Activated CD8-positive, alpha-beta memory T cell treated with anti-CD3 and anti-CD28 coated beads, Interleukin-2, amount 50 U/mL, for 4 hours (primary cell): Measurements from ENCODE around the gene CTAGE15.
"Not testable (repeated sequence)": the region's sequence is repeated elsewhere in the genome, so short reads cannot be mapped to it uniquely, and the experiment has no call there.

Experiments used
- DNase-seq: peaks from one replicate; pipeline ENCODE4 v3.0.0-alpha.2; 2020

CTAGE15 gene

GRCh38 chr7:143571501-143571900 is at the start of gene CTAGE15:
Gene CTAGE15, plus strand, starts transcription at chr7:143571801. Its CDS starts 17 bp downstream, at chr7:143571818.
- not testable (repeated sequence) for DNase-seq

- DNase-seq = not testable (repeated sequence)
Observed at GRCh38 chr7:143522309-143522916, 49.2 kb upstream of the CTAGE15 start.

- DNase-seq = not testable (repeated sequence)
Observed at GRCh38 chr7:143531169-143531926, 40.3 kb upstream of the CTAGE15 start.

- not testable (repeated sequence) for DNase-seq
Observed at GRCh38 chr7:143531932-143532331, 39.7 kb upstream of the CTAGE15 start.

- not testable (repeated sequence) for DNase-seq
Observed at GRCh38 chr7:143533213-143533839, 38.3 kb upstream of the CTAGE15 start.

- DNase-seq = not testable (repeated sequence)
Observed at GRCh38 chr7:143536443-143536842, 35.2 kb upstream of the CTAGE15 start.

GRCh38 chr7:143543288-143544038 is 28.1 kb upstream of the CTAGE15 start:
- DNase-seq = not testable (repeated sequence)

- DNase-seq = not testable (repeated sequence)
Observed at GRCh38 chr7:143555968-143556367, 15.6 kb upstream of the CTAGE15 start.

- DNase-seq = not testable (repeated sequence)
Observed at GRCh38 chr7:143563306-143563705, 8.3 kb upstream of the CTAGE15 start.

- DNase-seq = not testable (repeated sequence)
Observed at GRCh38 chr7:143566001-143566400, 5.6 kb upstream of the CTAGE15 start.

GRCh38 chr7:143588183-143588582 is 16.6 kb downstream of the CTAGE15 start:
- DNase-seq = not testable (repeated sequence)

- DNase-seq = not testable (repeated sequence)
Observed at GRCh38 chr7:143589897-143590296, 18.3 kb downstream of the CTAGE15 start.

- DNase-seq = not testable (repeated sequence)
Observed at GRCh38 chr7:143598086-143598485, 26.5 kb downstream of the CTAGE15 start.

- not testable (repeated sequence) for DNase-seq
Observed at GRCh38 chr7:143603549-143603948, 31.9 kb downstream of the CTAGE15 start.

GRCh38 chr7:143606088-143606487 is 34.5 kb downstream of the CTAGE15 start:
- DNase-seq = not testable (repeated sequence)

- DNase-seq = not testable (repeated sequence)
Observed at GRCh38 chr7:143615545-143615944, 43.9 kb downstream of the CTAGE15 start.

GRCh38 chr7:143617204-143617603 is 45.6 kb downstream of the CTAGE15 start:
- not testable (repeated sequence) for DNase-seq

- DNase-seq = not testable (repeated sequence)
Observed at GRCh38 chr7:143620058-143620457, 48.5 kb downstream of the CTAGE15 start.

- DNase-seq = peak; percentile 65
Observed at GRCh38 chr7:143620646-143621045, 49.0 kb downstream of the CTAGE15 start, which contains the start of gene TCAF2. Gene TCAF2, plus strand, starts transcription at chr7:143620974.

GRCh38 chr7:143621175-143621574 is 49.6 kb downstream of the CTAGE15 start:
- not testable (repeated sequence) for DNase-seq

- not testable (repeated sequence) for DNase-seq
Observed at GRCh38 chr7:143622130-143622529, 50.5 kb downstream of the CTAGE15 start.
